ENCODE results near the gene ETV6. TPM values are rescaled to one million over a fixed set of nuclear protein-coding genes. Genes with fewer than 3 reads are reported as not detected.

The ETV6 gene
- total RNA-seq, 1 experiment from 2014 or later, result 19.3 TPM

- ChIA-PET POLR2A (interaction anchor here (0.6 to 1.2 kb wide), 2 partner anchors 15 to 20 kb away, joined by 3 read pairs; no protein-coding TSS in a partner anchor), CTCF (interaction anchor here (1.0 to 1.1 kb wide), 2 partner anchors 12 to 95 kb away, joined by 3 to 4 read pairs; no protein-coding TSS in a partner anchor)
- intact Hi-C loops (cut with micrococcal nuclease), result no loop called here
- no peaks in the 10 kb centered on the region for H3K36me3 Mint-ChIP-seq (ENCODE audit: insufficient read depth, unreplicated experiment)
- peaks cover 39% of the 10 kb centered on the region for H3K4me1 Mint-ChIP-seq (ENCODE audit: insufficient read depth, unreplicated experiment)
- H3K4me3 Mint-ChIP-seq (ENCODE audit: unreplicated experiment), result no peak overlapping the region
- peaks cover 7% of the 10 kb centered on the region for H3K9me3 Mint-ChIP-seq (ENCODE audit: unreplicated experiment)
- DNase-seq (ENCODE audit: unreplicated experiment), result no peak
- H3K27me3 Mint-ChIP-seq (ENCODE audit: insufficient read depth, unreplicated experiment), result no peaks in the 10 kb centered on the region
- no peak for TF ChIP-seq CTCF (IDR thresholded peaks at IDR 0.05; ENCODE audit: unreplicated experiment)
- H3K27ac Mint-ChIP-seq (ENCODE audit: low read depth, unreplicated experiment), result no peak overlapping the region
- BruUV-seq (replicated peaks), result no TSS peak
These were observed 52.0 kb downstream of the ETV6 start for GRCh38 chr12:11701433-11701832.

- Mint-ChIP-seq H3K27ac (ENCODE audit: low read depth, unreplicated experiment) (no peak overlapping the region), H3K9me3 (ENCODE audit: unreplicated experiment) (peaks cover 7% of the 10 kb centered on the region), H3K27me3 (ENCODE audit: insufficient read depth, unreplicated experiment) (no peaks in the 10 kb centered on the region), H3K4me3 (ENCODE audit: unreplicated experiment) (no peak overlapping the region), H3K36me3 (ENCODE audit: insufficient read depth, unreplicated experiment) (no peaks in the 10 kb centered on the region), H3K4me1 (ENCODE audit: insufficient read depth, unreplicated experiment) (peaks cover 31% of the 10 kb centered on the region)
- DNase-seq (ENCODE audit: unreplicated experiment), result no peak
- ChIA-PET CTCF (interaction anchor here (0.6 kb wide), 1 partner anchor 82 kb away, joined by 3 read pairs; no protein-coding TSS in a partner anchor), POLR2A (no interaction called here)
- intact Hi-C loops (cut with micrococcal nuclease), result no loop called here
- TF ChIP-seq CTCF (IDR thresholded peaks at IDR 0.05; ENCODE audit: unreplicated experiment), result no peak
- no TSS peak for BruUV-seq (replicated peaks)
These were observed 53.5 kb downstream of the ETV6 start for GRCh38 chr12:11702959-11703358.

- no TSS peak for BruUV-seq (replicated peaks)
- H3K9me3 Mint-ChIP-seq (ENCODE audit: unreplicated experiment), result peaks cover 7% of the 10 kb centered on the region
These were observed 53.9 kb downstream of the ETV6 start for GRCh38 chr12:11703378-11703777.

GRCh38 chr12:11704089-11704488, 54.6 kb downstream of the ETV6 start:
- Mint-ChIP-seq H3K36me3 (ENCODE audit: insufficient read depth, unreplicated experiment) (no peaks in the 10 kb centered on the region), H3K4me1 (ENCODE audit: insufficient read depth, unreplicated experiment) (peaks cover 27% of the 10 kb centered on the region), H3K27me3 (ENCODE audit: insufficient read depth, unreplicated experiment) (no peaks in the 10 kb centered on the region), H3K4me3 (ENCODE audit: unreplicated experiment) (no peak overlapping the region), H3K27ac (ENCODE audit: low read depth, unreplicated experiment) (peak overlapping the region; percentile 41), H3K9me3 (ENCODE audit: unreplicated experiment) (peaks cover 7% of the 10 kb centered on the region)
- intact Hi-C loops (cut with micrococcal nuclease), result no loop called here
- no TSS peak for BruUV-seq (replicated peaks)
- CTCF ChIA-PET, result no interaction called here
- POLR2A ChIA-PET, result interaction anchor here (1.3 to 1.5 kb wide), 3 partner anchors 38 to 183 kb away, joined by 3 to 4 read pairs (median 4); no protein-coding TSS in a partner anchor
- no peak for DNase-seq (ENCODE audit: unreplicated experiment)
- TF ChIP-seq CTCF (IDR thresholded peaks at IDR 0.05; ENCODE audit: unreplicated experiment), result no peak

More at GRCh38 chr12:11703378-11703777, 53.9 kb downstream of the ETV6 start:
- Mint-ChIP-seq H3K4me3 (ENCODE audit: unreplicated experiment) (no peak overlapping the region), H3K36me3 (ENCODE audit: insufficient read depth, unreplicated experiment) (no peaks in the 10 kb centered on the region), H3K4me1 (ENCODE audit: insufficient read depth, unreplicated experiment) (peaks cover 27% of the 10 kb centered on the region), H3K27ac (ENCODE audit: low read depth, unreplicated experiment) (no peak overlapping the region), H3K27me3 (ENCODE audit: insufficient read depth, unreplicated experiment) (no peaks in the 10 kb centered on the region)
- TF ChIP-seq CTCF (IDR thresholded peaks at IDR 0.05; ENCODE audit: unreplicated experiment), result no peak
- ChIA-PET CTCF (no interaction called here), POLR2A (no interaction called here)
- intact Hi-C loops (cut with micrococcal nuclease), result no loop called here
- DNase-seq (ENCODE audit: unreplicated experiment), result no peak

Data from MCF 10A (cell line).